Upper lobe of right lung (tissue), 1 donor: ENCODE measurements around the gene SMIM36. TPM values are rescaled to one million over a fixed set of nuclear protein-coding genes. Genes with fewer than 3 reads are reported as not detected.
"Not testable (repeated sequence)": the region's sequence is repeated elsewhere in the genome, so short reads cannot be mapped to it uniquely, and the experiment has no call there.

Experiments
- ATAC-seq: fragments of 200-7000 bp; cut with Tn5 transposase; one replicate; pipeline ENCODE4 v1.9.1; 2020; ENCODE audit warnings: mild to moderate bottlenecking, moderate library complexity
- DNase-seq: peaks from one replicate; pipeline ENCODE4 v3.0.0-alpha.2; 2020
- H3K27ac ChIP-seq: fragments of 200-600 bp; one replicate; pipeline ENCODE4 v1.8.0; 2022
- H3K27me3 ChIP-seq: fragments of 200-600 bp; one replicate; pipeline ENCODE4 v1.8.0; 2022; ENCODE audit warnings: mild to moderate bottlenecking
- H3K36me3 ChIP-seq: fragments of 200-600 bp; one replicate; pipeline ENCODE4 v1.8.0; 2022
- H3K4me1 ChIP-seq: fragments of 200-600 bp; one replicate; pipeline ENCODE4 v1.8.0; 2022
- H3K4me3 ChIP-seq: fragments of 200-600 bp; one replicate; pipeline ENCODE4 v1.8.0; 2022; ENCODE audit warnings: mild to moderate bottlenecking
- H3K9me3 ChIP-seq: fragments of 200-600 bp; one replicate; pipeline ENCODE4 v1.8.0; 2022
- intact Hi-C: fragments of 100-400 bp; cut with DNase I; formaldehyde crosslinking; loops from one replicate; pipeline ENCODE4 v1.11.0; 2022
- total RNA-seq: library from RNA; stranded (reverse); fragmentation: NEBNext Ultra II Directional; extraction: Animal tissue kit (Norgen Biotek cat#: 25700); gene quantifications from one replicate; pipeline ENCODE4 v1.2.1, GENCODE V29; 2021
- TF ChIP-seq, protein P1 (sequence below): fragments of 200-600 bp; IDR thresholded peaks from one replicate; pipeline ENCODE4 v1.8.0; 2022; ENCODE audit warnings: antibody characterized with exemption
- donor health status: DM: no; HTN: yes; CAD: no; lungs with severe emphysema.

SMIM36 gene
- total RNA-seq, 1 donor from 2014 or later, result not detected

GRCh38 chr17:55446581-55447205, 64.6 kb downstream of the SMIM36 start:
- TF ChIP-seq, protein P1, sequence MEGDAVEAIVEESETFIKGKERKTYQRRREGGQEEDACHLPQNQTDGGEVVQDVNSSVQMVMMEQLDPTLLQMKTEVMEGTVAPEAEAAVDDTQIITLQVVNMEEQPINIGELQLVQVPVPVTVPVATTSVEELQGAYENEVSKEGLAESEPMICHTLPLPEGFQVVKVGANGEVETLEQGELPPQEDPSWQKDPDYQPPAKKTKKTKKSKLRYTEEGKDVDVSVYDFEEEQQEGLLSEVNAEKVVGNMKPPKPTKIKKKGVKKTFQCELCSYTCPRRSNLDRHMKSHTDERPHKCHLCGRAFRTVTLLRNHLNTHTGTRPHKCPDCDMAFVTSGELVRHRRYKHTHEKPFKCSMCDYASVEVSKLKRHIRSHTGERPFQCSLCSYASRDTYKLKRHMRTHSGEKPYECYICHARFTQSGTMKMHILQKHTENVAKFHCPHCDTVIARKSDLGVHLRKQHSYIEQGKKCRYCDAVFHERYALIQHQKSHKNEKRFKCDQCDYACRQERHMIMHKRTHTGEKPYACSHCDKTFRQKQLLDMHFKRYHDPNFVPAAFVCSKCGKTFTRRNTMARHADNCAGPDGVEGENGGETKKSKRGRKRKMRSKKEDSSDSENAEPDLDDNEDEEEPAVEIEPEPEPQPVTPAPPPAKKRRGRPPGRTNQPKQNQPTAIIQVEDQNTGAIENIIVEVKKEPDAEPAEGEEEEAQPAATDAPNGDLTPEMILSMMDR, result no peak
- no peaks in the 10 kb centered on the region for H3K9me3 ChIP-seq
- no peak for DNase-seq
- H3K36me3 ChIP-seq, result no peaks in the 10 kb centered on the region
- peak overlapping the region; percentile 53 for H3K27ac ChIP-seq
- H3K4me3 ChIP-seq, result no peak overlapping the region
- no peak for ATAC-seq
- peaks cover 36% of the 10 kb centered on the region for H3K4me1 ChIP-seq
- intact Hi-C loops, result no loop called here
- no peaks in the 10 kb centered on the region for H3K27me3 ChIP-seq

DNA sequence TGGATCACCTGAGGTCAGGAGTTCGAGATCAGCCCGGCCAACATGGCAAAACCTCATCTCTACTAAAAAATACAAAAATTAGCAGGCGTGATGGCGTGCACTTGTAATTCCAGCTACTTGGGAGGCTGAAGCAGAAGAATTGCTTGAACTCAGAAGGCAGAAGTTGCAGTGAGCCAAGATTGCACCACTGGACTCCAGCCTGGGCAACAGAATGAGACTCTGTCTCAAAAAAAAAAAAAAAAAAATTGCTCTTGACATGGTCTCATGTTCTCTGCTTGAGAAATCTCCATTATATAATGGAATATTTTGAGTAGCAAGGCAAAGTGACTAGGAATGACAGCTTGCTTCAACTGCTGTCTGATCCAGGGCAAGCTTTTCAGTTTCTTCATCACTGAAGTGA, 65.2 kb downstream of the SMIM36 start:
- H3K36me3 ChIP-seq, result not testable (repeated sequence)

DNA sequence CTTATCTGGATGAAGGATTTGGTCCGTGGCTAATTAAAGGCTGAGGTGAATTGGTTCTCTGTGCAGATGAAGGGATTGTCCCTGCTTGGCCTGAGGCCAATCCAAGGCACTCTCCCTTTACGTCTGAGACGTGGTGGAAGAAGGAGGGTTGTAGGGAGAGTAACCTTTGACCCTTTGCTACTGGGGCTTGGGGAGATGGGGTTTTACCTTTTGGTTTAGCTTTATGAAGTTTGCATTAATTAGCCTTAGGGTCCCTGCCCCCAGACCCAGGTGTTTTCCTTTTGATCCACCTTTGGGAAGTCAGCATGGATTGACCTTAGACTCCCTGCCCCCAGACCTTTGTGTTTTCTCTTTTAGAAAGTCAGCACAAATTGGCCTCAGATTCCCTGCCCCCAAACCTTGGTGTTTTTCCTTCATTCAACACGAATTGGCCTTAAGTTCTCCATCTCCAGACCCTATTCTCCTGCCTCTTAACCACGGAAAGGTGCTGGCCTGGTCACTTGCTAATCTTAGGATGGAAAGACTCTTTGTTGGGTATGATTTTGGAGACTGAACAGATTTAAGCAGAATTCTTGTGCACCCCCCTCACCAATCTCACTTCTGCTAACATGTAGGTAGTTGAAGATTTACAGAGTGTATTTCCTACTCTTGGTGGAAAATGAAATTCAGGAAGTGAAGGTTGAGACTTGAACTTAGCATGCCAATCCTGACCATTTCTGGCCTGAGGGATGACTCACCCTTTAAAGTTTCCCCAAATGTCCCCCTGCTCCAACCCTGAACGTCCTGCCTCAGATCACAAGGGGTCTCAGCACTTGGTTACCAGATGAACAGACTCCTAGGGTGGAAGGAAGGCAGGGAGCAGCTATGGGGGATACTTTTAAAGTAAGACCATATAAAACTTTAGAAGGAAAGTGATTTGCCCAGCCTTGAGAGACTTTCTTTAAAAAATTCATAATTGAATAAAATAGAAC, 66.5 kb downstream of the SMIM36 start:
- Histone ChIP-seq H3K27me3 (no peaks in the 10 kb centered on the region), H3K27ac (peak overlapping the region; percentile 14), H3K36me3 (no peaks in the 10 kb centered on the region), H3K4me3 (no peak overlapping the region), H3K4me1 (peaks cover 27% of the 10 kb centered on the region), H3K9me3 (no peaks in the 10 kb centered on the region)
- TF ChIP-seq, protein P1, result no peak
- peak; percentile 67 for ATAC-seq
- intact Hi-C loops, result no loop called here
- DNase-seq, result no peak

More for the DNA sequence above, 65.2 kb downstream of the SMIM36 start:
- DNase-seq, H3K27me3 ChIP-seq, H3K4me3 ChIP-seq, H3K9me3 ChIP-seq, intact Hi-C loops: not testable (repeated sequence)
- Histone ChIP-seq H3K27ac (peak overlapping the region; percentile 53), H3K4me1 (peaks cover 34% of the 10 kb centered on the region)
- ATAC-seq, result peak; percentile 47

GRCh38 chr17:55443904-55444303, 67.3 kb downstream of the SMIM36 start:
- ATAC-seq (no peak), DNase-seq (no peak)
- Histone ChIP-seq H3K4me3 (no peak overlapping the region), H3K36me3 (no peaks in the 10 kb centered on the region), H3K4me1 (peaks cover 27% of the 10 kb centered on the region), H3K9me3 (no peaks in the 10 kb centered on the region), H3K27ac (no peak overlapping the region), H3K27me3 (no peaks in the 10 kb centered on the region)
- TF ChIP-seq, protein P1, result no peak
- intact Hi-C loops, result no loop called here

GRCh38 chr17:55442953-55443683, 68.1 kb downstream of the SMIM36 start:
- intact Hi-C loops, result no loop called here
- Histone ChIP-seq H3K27me3 (no peaks in the 10 kb centered on the region), H3K27ac (no peak overlapping the region), H3K4me1 (peaks cover 27% of the 10 kb centered on the region), H3K36me3 (no peaks in the 10 kb centered on the region), H3K4me3 (no peak overlapping the region), H3K9me3 (no peaks in the 10 kb centered on the region)
- no peak for ATAC-seq
- DNase-seq, result no peak
- TF ChIP-seq, protein P1, result no peak
